Measurements from ENCODE around the gene GRIP2.
"Not testable (repeated sequence)": the region's sequence is repeated elsewhere in the genome, so short reads cannot be mapped to it uniquely, and the experiment has no call there.

Gene GRIP2

DNA sequence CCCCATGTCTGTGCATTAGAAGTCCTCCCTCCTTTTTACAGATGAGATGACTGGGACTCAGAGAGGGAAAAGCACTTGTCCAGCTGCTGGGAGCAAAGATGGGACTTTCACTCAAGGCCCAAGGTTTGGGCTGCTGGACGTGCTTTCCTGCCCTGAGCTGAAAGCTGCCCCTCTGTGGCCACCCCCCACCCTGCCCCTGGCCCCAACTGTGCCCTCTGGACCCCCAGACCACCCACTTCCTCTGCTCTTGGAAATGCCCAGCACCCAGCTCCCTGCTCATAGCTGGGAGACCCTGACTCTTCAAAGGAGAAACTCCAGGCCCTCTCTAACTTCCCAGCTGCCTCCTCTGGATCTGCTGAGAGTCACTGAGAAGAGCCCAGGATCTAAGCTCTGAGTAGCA is 20.7 kb downstream of the GRIP2 start:
- DNase-seq: no peak

DNA sequence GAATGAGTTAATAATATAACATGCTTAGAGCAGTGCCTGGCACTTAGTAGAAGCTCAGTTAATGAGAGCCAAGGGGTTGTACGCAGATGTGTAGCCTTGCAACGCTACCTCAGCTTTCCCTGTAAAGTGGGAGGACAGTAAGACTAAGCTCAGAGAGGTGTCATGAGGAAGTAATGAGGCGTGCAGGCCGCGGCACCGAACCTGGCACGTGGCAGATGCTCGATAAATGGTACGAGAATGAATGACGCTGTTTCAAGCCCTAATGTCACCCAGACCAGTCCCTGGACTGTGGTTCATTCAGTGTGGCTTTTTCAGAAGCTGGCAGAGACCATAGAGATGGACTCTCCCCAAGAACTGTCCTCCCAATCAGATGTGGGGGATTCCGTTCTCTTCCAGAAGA is 21.2 kb downstream of the GRIP2 start:
- no peak for DNase-seq

DNA sequence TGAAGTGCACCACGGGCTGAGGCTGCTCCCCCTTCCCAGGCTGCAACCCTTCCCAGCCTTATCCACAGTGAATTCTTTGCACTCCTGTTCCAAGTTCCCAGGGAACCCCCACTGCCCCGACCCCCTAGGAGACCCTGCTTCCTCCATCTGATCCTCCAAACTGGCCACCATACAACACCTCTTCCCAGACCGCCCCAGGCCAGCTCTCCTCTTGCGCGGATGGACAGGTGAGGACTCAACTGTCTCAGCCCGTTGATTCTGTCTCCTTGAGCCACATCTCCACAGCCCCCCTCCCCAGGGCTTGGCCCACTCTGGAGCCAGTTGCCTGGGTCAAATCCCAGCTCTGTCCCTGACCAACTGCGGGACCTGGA is 21.7 kb downstream of the GRIP2 start:
- no peak for DNase-seq

DNA sequence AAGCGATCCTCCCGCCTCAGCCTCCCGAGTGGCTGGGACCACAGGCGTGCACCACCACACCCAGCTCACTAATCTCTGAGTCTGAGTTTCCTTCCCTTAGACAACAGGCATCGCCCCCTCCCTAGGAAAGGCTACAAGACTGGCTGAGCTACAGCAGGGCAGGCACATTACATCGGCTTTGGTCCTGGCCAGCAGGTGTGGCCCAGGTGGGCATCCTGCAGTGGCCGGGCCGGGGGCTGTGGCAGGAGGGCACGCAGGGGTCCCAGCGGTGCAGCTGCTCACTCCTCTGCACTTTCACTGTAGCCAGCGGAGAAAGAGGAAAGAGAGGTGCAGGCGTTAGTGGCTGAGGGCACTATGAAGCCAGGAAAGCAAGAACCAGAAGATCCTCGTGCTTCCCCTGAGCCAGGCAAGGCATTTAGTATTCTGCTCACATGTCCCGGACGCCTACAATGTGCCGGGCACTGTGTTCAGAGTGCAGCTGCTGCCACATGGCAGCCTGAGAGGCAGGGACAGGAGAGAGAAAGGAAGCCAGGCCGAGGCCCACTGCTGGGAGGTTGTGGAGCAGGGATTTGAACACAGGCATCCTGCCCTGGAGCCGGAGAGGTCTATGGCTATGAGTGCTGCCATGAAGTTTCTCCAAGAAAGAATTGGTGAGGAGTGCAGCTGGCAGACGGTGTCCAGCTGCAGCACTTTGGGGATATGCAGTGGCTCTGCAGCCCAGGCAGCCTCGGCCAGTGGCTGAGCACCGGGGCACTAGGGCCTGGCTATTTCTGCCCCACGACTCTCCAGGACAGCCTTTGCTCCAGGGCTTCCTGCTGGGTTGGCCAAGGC is 22.3 kb downstream of the GRIP2 start:
- DNase-seq: no peak

DNA sequence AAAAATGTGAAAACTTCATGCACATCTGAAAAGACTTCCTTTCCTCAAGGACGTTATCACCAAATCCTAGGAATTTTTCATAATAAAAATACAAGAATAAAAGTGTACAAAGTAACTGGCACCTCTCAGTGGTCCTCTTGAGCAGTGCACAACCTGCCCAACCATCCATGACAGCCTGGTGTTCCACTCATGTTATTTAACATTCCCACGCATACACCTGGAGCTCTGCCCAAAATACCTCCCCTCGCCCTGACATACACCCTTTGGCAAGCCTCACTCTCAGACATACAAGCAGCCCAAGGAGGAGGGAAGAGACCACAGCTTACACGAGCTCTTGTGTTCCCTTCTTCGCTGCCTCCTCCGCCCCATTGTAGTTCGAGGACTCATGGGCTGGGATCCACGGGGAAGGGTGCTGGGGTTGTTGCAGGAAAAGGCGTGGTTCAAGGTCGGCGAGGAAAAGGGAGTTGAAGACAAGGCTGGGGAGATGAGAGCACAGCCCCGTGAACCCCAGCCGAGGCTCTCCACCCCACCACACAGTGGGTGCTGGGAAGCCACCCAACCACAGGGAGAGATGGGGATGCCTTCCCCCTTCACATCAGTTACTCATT is 23.3 kb downstream of the GRIP2 start:
- no peak for DNase-seq

DNA sequence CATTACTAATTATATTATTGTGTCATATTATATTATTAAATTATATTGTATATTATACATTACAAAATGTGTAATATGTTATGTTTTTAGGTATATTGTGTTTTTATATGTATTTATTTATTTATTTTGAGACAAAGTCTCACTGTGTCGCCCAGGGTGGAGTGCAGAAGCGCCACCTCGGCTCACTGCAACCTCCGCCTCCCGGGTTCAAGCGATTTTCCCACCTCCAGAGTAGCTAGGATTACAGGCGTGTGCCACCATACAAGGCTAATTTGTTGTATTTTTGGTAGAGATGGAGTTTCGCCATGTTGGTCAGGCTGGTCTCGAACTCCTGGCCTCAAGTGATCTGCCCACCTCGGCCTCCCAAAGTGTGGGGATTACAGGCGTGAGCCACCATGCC is 24.6 kb downstream of the GRIP2 start:
- DNase-seq: not testable (repeated sequence)

DNA sequence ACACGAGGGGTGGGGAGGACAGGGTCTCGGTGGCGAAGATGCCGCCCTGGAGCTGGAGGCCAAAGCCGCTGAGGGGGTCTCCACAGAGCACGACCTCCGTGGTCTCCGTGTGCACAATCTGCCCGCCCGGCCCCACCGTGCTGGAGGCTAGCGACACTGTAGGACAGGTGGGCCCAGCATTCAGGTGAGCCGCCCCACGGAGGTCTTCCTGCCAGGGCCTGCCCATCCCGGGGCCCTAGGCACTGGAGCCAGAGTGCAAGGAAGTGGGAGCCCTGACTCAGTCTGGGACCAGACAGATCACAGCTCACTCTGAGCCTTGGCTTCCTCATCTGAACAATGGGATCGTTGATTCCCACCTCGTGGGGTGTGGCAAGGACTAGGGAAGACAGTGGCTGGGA is 25.8 kb downstream of the GRIP2 start:
- no peak for DNase-seq

DNA sequence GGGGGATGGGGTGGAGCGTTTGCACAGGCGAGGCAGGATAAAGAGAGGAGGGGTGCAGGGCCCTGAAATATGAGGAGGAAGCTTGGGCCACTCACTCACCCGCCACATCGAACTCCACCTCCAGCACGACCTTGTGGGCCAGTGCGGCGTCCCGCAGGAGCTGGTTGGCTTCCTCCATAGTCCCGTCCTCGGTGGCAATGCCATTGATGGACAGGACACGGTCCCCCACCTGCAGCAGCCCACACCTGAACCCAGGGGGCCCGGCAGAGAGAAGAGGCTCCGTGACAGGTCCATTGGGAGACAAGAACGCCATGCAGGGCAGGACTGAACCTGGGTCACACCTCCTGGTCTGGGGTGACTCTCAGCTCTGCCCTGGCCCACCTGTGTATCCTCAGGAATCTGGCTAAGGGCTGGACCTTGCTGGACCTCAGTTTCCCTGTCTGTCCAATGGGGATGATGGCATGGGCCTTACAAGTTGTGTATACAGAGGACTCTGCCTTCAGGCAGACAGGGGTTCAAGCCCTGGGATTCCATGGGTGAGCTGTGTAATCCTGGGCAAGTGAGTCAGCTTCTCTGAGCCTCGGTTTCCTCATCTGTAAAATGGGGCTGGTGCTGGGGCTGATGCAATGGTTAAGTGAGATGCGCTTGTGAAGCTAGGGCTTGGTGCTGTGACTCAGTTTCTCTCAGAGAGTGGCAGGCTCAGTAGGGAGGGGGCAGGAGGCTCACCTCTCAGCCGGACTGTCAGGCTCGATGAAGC is 26.4 kb downstream of the GRIP2 start:
- DNase-seq: no peak

DNA sequence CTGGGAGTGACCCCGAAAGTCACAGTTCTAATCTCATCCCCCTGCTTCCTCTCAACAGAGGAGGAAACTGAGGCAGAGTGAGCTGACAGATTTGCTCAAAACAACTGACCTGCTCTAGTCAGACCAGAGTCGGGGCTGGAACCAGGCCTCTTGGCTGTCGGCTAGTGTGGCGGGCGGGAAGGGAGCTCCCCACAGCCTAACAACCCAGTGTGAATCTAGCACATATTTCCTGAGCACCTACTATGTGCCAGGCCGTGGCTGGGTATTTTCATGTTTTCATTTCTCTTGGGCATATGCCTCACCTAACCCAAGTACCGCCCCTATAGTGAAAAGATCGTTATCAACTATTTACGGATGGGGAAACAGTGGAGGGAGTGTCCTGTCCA is 27.2 kb downstream of the GRIP2 start:
- no peak for DNase-seq

DNA sequence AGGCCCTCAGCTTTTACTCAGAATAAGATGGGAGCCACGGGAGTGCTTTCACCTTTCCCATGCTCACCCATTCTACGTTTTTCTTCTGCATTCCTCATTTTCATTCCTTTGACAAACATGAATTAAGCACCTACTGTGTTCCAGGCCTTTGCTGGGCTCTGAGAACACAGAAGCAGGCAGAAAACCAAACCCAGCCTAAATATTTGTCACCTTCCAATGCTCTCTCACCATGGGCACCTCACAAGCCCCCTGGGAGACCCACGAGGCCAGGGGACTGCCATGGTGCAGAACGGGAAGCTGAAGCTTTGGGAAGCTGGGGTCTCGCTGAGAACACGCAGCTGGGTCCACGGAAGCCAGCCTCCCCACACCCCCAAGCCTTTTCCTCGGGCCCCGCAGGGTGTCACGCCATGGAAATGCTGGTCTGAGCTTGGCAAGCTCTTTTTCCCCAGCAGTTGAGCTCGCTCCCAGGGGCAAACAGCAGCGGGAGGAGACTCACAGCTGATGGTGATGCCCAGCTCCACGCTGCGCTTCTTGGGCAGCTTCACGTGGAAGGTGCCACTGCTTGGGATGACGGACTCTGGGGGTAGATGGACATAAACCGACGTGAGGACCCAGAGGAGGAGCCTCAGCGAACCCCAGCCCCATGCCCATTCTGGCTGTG is 27.7 kb downstream of the GRIP2 start:
- no peak for DNase-seq

DNA sequence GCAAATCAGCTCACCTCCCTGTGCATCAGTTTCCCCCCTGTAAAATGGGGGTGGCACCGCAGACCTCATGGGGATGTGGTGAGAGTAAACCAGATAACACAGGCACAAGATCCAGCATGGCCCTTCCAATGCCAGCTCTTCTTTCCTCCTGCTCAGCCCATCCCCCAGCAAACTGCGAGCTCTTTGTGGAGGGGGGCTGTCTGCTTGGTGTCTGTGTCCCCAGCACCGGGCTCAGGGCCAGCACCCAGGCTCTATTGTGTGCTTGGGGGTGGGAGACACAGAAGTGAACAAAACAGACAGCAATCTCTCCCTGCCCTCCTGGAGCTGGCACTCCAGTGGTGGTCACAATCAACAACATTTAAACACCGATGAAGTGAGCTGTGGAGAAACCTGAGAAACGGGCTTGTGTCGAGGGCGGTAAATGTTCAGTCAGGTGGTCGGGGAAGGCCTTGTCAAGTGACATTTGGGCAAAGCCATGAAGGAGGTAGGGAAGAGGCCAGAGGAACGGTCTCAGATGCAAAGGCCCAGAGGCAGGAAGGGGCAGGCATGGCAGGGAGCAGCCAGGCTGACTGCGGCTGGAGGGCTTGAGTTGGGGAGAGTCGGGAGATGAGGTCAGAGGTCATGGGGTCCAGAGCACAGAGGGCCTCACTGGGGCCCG is 28.4 kb downstream of the GRIP2 start:
- no peak for DNase-seq

DNA sequence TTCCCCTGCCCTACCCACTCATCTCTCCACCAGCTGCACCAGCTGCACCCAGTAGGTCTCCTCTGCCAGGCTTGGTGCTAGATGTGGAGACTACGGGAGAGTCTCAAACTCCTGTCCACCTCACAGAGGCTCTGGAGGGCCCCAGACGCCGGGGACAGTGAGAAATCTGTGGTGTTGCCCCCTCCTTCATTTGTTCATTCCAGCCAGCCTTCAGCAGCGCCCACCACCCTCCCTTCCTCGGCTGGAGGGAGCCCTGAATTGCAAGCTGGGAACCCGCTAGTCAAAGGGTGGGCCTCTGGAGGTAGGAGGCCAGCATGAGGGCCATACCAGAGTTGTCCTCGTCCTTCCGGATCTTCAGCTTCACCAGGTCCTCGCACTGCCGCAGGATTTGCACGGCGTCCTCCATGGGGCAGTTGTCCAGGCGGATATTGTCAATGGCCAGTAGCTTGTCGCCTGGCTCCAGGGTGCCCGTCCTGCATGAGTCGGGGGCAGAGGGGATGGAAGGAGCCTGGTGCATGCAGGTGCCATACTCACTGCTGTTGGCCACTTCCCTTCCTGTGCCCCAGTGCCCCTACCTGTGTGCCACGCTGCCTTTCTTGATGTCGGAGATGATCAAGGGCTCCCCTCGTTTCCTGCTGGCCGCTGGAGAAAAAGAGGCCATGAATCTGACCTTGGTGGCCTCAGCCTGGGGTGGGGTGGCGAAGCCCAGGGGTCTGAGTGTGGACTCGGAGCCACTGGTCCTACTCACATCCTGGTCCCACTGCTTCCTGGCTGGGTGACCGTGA is 29.1 kb downstream of the GRIP2 start:
- DNase-seq: no peak

DNA sequence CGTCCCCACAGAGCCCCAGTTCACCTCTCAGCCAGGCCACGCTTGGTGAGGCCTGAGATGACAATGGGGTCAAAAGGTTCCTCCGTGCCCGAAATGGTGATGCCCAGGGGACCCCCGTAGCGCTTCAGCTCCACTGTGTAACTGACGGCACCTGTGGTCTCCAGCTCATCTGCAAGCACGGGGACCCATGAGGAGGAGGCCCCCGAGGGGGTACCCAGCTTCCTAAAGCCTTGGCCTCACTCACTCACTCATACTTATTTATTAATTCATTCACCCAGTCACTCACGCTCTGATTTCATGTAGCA is 30.4 kb downstream of the GRIP2 start:
- no peak for DNase-seq

DNA sequence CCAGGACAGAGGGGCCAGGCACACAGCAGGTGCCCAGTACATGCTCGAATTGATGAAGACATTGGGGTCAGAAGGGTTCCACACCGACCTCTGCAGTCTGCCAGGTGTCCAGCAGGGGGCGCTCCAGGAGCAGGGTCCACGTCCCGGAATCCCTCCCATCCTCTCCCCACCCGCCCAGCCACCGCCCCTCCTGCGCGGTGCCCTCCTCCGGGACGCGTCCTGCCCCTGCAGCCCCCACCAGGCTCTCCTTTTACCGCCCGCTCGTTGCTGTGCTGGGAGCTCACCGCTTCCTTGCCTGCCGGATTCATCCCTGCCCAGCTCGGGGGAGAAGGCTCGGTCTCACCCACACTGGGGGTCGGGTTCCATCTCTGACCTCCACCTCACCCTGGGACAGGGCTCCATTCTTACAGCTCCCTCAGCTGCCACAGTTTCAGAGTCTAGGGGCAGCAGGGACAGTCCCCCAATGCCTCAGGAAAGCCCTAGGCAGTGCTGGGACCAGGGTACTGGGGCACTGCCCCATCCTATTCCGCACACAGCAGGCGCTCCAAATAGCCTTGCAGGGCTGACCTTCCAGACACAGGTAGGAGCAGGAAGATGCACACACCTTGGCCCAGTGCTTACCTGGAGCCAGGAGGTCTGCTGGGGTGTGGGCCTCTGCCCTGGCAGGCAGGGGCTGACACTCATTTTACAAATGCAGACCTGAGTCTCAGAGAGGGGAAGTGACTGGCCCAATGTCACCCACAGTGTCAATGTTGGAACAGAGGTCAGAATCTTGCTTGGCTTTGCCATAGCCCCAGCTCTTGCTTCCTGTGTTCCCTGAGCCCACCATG is 31.0 kb downstream of the GRIP2 start:
- DNase-seq: peak; percentile 58

DNA sequence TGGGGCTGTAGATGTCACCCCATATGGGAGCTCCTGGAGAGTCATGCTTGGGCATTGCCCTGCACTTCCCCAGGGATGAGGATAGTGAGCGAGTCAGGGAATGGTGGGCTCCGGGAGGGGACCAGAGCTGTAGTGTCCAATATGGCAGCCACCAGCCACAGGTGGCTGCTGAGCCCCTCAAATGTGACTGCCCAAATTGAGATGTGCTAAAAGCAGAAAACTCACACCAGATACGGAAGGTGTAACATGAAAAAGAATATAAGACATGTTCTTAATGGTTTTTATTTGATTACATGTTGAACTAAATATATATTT is 31.7 kb downstream of the GRIP2 start:
- no peak for DNase-seq

DNA sequence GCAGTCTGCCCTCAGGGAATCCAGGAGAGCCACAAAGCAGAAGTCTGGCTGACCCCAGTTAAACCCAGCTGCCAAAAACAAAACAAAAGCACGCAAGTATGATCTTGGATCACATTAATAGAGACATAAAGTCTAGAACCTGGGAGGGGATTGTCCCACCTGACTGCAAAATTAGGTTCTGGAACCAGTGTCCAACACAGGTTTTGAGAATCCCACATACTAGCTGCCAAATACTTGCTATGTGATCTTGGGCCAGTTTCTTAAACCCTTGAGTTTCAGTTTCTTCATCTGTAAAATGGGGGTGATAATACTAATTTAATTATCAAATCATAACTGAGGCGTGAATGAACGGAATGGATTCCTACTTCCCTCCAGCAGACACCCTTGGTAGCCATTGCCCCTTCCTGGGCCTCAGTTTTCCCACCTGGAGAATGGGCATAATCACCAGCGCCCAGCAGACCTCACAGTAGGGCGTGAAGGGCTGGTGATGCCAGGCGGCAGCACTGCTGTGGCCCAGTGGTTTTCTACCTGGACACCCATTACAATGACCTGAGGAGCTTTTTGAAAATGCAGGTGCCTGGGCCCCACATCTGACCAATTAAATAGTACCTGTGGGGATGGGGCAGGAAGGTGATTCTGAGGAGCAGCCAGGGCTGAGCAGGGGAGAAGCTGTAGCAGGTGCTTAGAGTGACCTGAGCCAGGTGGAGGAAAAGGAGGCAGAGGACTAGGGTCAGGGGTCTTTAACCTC is 32.2 kb downstream of the GRIP2 start:
- no peak for DNase-seq

DNA sequence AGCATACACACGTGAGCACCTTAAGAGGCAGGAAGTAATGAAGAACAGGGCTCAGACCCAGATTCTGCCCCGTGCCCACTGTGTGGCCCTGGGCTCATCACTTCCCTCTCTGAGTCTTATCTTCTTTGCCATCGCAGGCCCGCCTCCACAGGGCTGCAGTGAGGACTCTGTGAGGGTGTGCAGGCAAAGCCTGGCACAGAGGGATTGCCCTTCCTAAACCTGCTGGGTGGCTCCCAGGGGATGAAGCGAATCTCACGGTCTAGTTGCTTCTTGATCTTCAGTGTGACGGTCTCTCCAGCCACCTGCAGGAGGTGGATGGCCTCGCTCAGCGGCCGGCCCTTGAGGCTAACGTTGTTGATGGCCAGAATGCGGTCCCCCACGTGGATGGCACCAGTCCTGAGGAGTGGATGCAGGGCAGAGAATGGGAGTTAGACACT is 32.8 kb downstream of the GRIP2 start:
- no peak for DNase-seq

DNA sequence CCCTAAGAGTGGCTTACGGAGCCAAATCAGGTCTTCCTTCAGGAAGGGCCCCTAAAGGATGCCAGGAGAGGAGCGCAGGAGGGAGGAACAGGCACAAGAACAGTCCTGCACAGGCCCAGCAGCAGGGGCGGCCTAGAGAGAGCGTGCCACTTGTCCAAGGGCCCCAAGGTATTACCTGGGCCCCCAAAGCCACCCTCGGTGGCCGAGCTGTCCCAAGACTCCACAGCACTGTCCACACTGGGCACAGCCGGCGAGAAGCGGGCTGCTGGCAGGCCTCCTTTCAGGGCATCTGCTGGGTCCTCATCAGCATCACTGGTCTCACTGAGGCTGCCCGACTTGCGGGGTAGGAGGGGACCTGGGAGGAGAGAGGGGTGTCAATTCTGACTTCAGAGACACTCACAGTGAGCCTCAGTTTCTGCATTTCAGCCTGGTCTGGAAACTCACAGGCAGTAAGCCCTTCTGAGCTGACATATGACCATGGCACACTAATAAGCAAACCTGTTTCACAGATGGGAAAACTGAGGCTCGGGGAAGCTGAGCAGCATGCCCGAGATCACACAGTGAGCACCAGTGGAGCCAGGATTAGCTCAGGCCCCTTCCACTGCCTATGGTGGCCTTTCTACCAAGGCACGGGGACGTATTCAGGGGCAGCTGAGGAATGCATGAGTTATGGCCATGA is 33.4 kb downstream of the GRIP2 start:
- no peak for DNase-seq

DNA sequence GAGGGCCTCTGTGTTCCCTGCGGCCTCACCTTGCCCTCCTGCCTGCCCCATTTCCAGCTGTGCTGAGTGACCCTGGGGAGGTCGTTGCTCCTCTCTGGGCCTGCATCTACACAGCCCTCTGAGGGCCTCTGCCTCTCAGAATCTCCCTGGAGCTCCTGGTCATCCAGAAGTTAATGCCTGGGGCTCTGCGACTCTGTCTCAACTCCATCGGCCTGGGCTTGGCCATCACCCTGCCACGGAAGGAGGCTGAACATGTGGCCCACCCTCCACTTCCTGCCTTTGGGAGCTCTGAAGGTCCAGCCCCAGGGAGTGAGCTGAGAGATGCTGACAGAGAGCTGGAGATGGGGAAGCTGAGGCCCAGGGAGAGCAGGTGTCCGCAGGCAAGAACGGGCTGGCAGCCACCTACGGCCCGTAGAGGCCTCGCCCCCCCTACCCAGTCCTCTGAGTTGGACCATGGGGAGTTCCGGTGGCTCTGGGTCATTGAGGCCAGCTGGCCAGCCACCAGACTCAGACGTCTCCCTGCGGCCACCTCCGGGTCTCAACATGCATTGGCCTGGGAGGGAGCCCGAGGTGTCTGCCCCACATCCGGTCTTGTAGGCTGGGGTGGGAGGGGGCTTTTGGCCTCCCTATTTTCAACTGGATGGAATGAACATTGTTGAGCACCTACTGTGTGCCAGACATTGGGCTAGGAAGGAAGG is 34.2 kb downstream of the GRIP2 start:
- DNase-seq: no peak
